Ishikawa (cell line): ENCODE data around the gene ATF3.

Experiments used
- CEBPB ChIP-seq: IDR thresholded peaks from 2 replicates; pipeline ENCODE4 v1.6.1; 2012
- CREB1 ChIP-seq: IDR thresholded peaks from 2 replicates; pipeline ENCODE4 v1.6.1; 2012; ENCODE audit warnings: low read depth
- EGR1 ChIP-seq: IDR thresholded peaks from 2 replicates; pipeline ENCODE4 v1.6.1; 2012
- EP300 ChIP-seq: IDR thresholded peaks from 2 replicates; pipeline ENCODE4 v1.6.1; 2012; ENCODE audit warnings: borderline replicate concordance
- FOXM1 ChIP-seq: IDR thresholded peaks from 2 replicates; pipeline ENCODE4 v1.6.1; 2012; ENCODE audit warnings: low read depth, borderline replicate concordance
- NFIC ChIP-seq: IDR thresholded peaks from 2 replicates; pipeline ENCODE4 v1.6.1; 2012
- RAD21 ChIP-seq: IDR thresholded peaks from 2 replicates; pipeline ENCODE4 v1.6.1; 2012; ENCODE audit warnings: low read depth
- TAF1 ChIP-seq: IDR thresholded peaks from 2 replicates; pipeline ENCODE4 v1.6.1; 2012; ENCODE audit warnings: low read depth, mild to moderate bottlenecking
- TCF12 ChIP-seq: IDR thresholded peaks from 2 replicates; pipeline ENCODE4 v1.6.1; 2012; ENCODE audit warnings: low read depth
- YY1 ChIP-seq: IDR thresholded peaks from 2 replicates; pipeline ENCODE4 v1.6.1; 2012; ENCODE audit warnings: low read depth
- ZBTB7A ChIP-seq: IDR thresholded peaks from 2 replicates; pipeline ENCODE4 v1.6.1; 2012; ENCODE audit warnings: low read depth
- TF ChIP-seq, protein P1 (sequence below): IDR thresholded peaks from 2 replicates; pipeline ENCODE4 v1.6.1; 2012; ENCODE audit warnings: low read depth, mild to moderate bottlenecking
- TF ChIP-seq, protein P2 (sequence below): IDR thresholded peaks from 2 replicates; pipeline ENCODE4 v1.6.1; 2012
- TF ChIP-seq, protein P3 (sequence below): IDR thresholded peaks from 2 replicates; pipeline ENCODE4 v1.6.1; 2012

DNA sequence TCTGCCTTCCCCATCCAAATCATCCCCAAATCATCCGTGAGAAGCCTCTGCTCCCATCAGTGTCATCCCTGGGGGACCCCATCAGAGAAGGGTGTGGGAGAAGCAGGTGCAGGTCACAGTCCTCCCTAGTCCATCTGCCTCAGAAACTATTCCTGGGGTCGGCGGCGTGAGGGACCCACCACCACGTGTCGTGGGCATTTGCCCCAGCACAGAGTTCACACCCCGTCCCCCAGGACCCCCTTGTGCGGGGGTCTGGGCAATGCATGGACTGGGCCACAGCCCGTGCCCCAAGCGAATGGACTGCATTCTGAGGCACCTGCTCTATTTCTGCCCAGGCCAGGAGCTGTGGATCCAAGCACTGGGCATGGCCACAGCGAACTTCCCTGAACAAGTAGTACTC, 38.4 kb downstream of the ATF3 start:
- TF ChIP-seq YY1 (no peak), EP300 (no peak), TCF12 (no peak), CEBPB (no peak), ZBTB7A (no peak), TAF1 (no peak), CREB1 (no peak), RAD21 (no peak), EGR1 (no peak), NFIC (no peak), FOXM1 (no peak)
- TF ChIP-seq, protein P1, sequence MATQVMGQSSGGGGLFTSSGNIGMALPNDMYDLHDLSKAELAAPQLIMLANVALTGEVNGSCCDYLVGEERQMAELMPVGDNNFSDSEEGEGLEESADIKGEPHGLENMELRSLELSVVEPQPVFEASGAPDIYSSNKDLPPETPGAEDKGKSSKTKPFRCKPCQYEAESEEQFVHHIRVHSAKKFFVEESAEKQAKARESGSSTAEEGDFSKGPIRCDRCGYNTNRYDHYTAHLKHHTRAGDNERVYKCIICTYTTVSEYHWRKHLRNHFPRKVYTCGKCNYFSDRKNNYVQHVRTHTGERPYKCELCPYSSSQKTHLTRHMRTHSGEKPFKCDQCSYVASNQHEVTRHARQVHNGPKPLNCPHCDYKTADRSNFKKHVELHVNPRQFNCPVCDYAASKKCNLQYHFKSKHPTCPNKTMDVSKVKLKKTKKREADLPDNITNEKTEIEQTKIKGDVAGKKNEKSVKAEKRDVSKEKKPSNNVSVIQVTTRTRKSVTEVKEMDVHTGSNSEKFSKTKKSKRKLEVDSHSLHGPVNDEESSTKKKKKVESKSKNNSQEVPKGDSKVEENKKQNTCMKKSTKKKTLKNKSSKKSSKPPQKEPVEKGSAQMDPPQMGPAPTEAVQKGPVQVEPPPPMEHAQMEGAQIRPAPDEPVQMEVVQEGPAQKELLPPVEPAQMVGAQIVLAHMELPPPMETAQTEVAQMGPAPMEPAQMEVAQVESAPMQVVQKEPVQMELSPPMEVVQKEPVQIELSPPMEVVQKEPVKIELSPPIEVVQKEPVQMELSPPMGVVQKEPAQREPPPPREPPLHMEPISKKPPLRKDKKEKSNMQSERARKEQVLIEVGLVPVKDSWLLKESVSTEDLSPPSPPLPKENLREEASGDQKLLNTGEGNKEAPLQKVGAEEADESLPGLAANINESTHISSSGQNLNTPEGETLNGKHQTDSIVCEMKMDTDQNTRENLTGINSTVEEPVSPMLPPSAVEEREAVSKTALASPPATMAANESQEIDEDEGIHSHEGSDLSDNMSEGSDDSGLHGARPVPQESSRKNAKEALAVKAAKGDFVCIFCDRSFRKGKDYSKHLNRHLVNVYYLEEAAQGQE: no peak
- TF ChIP-seq, protein P2, sequence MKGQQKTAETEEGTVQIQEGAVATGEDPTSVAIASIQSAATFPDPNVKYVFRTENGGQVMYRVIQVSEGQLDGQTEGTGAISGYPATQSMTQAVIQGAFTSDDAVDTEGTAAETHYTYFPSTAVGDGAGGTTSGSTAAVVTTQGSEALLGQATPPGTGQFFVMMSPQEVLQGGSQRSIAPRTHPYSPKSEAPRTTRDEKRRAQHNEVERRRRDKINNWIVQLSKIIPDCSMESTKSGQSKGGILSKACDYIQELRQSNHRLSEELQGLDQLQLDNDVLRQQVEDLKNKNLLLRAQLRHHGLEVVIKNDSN: no peak
- TF ChIP-seq, protein P3, sequence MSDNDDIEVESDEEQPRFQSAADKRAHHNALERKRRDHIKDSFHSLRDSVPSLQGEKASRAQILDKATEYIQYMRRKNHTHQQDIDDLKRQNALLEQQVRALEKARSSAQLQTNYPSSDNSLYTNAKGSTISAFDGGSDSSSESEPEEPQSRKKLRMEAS: no peak
